Measurements from ENCODE around the gene NPB.

NPB gene

DNA sequence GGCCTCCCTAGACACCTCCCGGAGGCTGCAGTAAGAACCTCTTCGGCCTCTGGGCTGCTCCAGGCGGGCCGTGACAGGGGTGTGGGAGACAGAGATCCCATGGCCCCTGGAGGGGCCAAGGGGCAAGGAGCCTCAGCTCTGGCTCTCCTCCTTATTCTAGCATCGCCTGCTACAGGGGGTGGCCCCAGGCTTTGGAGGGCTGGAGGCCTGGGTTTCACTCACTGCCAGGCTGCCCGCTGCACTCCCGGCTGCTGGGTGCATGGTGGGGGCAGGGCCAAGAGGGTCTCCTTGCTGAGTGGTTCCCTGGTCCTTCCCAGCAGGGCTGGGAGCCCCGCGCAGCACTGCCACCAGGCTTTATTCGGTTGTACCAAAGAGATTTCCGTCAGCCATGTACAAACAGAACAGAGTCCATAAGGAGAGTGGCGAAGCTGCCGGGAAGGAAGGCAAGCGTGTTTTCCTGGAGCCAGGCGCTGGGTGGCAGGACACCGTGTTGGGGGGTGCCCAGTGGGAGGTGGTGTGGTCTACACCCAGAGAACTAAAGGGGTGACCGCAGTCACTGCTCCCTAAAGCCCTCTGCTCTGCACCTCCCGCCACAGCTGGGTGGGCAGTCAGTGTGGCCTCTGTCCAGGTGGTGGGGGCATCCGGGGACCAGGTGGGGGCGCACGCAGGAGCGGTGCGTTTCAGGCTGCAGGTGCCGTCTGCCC lies 2.0 kb downstream of the NPB start:
- no peak for TF ChIP-seq CTCF (IDR thresholded peaks at IDR 0.05)
- H3K27me3 ChIP-seq: peaks cover 34% of the 10 kb centered on the region
- H3K4me3 ChIP-seq (ENCODE audit: low read depth in 1 of 2, low read length in 1 of 2): no peak overlapping the region
- H3K4me1 ChIP-seq (ENCODE audit: control insufficient read depth in 1 of 2, insufficient read depth in 1 of 2, low read depth in 1 of 2, low read length in 1 of 2): peaks cover 1 to 10% of the 10 kb centered on the region in 2 experiments
- no peaks in the 10 kb centered on the region for H3K9me3 ChIP-seq
- no peak overlapping the region for H3K27ac ChIP-seq
- peaks cover 29% of the 10 kb centered on the region for H3K36me3 ChIP-seq

- peaks cover 21% of the 10 kb centered on the region for H3K36me3 ChIP-seq
- H3K27ac ChIP-seq: no peak overlapping the region
- H3K9me3 ChIP-seq: no peaks in the 10 kb centered on the region
- peaks cover 34% of the 10 kb centered on the region for H3K27me3 ChIP-seq
- no peak overlapping the region for H3K4me3 ChIP-seq (ENCODE audit: low read depth in 1 of 2, low read length in 1 of 2)
- TF ChIP-seq CTCF (IDR thresholded peaks at IDR 0.05): no peak
- H3K4me1 ChIP-seq (ENCODE audit: control insufficient read depth in 1 of 2, insufficient read depth in 1 of 2, low read depth in 1 of 2, low read length in 1 of 2): peaks cover 9 to 11% of the 10 kb centered on the region in 2 experiments
Observed at GRCh38 chr17:81904600-81905423, 2.8 kb downstream of the NPB start.

GRCh38 chr17:81905424-81905875 lies 3.4 kb downstream of the NPB start:
- H3K9me3 ChIP-seq: no peaks in the 10 kb centered on the region
- H3K36me3 ChIP-seq: peaks cover 15% of the 10 kb centered on the region
- no peak overlapping the region for H3K4me3 ChIP-seq (ENCODE audit: low read depth in 1 of 2, low read length in 1 of 2)
- H3K4me1 ChIP-seq (ENCODE audit: control insufficient read depth in 1 of 2, insufficient read depth in 1 of 2, low read depth in 1 of 2, low read length in 1 of 2): peaks cover 15 to 17% of the 10 kb centered on the region in 2 experiments
- H3K27ac ChIP-seq: no peak overlapping the region
- no peak for TF ChIP-seq CTCF (IDR thresholded peaks at IDR 0.05)
- peaks cover 38% of the 10 kb centered on the region for H3K27me3 ChIP-seq

GRCh38 chr17:81905993-81906392 lies 4.0 kb downstream of the NPB start:
- Histone ChIP-seq H3K4me1 (ENCODE audit: control insufficient read depth in 1 of 2, insufficient read depth in 1 of 2, low read depth in 1 of 2, low read length in 1 of 2) (peaks cover 20 to 21% of the 10 kb centered on the region in 2 experiments), H3K27ac (no peak overlapping the region), H3K9me3 (no peaks in the 10 kb centered on the region), H3K27me3 (peaks cover 34% of the 10 kb centered on the region), H3K4me3 (ENCODE audit: low read depth in 1 of 2, low read length in 1 of 2) (no peak overlapping the region), H3K36me3 (peaks cover 11% of the 10 kb centered on the region)
- no peak for TF ChIP-seq CTCF (IDR thresholded peaks at IDR 0.05)

DNA sequence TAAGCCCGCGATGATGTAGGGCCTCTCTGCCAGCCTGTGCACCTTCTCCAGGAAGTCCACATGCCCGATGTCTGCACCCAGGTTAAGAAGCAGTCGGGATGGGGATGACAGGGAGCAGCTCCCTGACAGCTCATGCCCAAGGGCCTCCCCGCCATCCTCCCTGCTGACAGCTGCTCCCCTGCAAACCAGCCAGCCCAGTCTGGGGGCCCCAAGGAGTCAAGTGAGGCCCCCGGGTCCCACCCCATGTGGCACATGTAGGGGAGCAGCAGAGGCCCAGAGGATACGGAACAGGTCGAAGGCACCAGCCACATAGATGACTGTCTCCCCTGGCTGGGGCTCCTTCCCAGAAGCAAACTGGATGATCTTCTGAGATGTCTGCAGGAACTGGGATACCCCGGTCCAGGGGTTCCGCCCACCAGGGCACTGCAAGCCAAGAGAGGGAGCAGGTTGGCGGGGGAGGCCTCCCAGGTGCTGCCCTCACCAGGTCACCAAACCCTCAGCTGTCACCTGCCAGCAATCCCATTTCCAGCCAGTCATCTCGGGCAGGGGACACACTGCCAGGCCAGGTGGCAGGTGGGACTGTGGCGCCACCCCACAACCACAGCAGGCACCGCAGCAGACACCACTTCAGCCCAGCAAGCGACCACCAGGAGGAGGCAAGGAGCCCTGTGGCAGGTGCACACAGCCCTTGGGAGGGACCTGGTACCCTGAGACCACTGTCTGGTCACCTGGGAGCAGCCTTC lies 4.6 kb downstream of the NPB start:
- peaks cover 27% of the 10 kb centered on the region for H3K27me3 ChIP-seq
- no peaks in the 10 kb centered on the region for H3K9me3 ChIP-seq
- no peak overlapping the region for H3K4me3 ChIP-seq (ENCODE audit: low read depth in 1 of 2, low read length in 1 of 2)
- TF ChIP-seq CTCF (IDR thresholded peaks at IDR 0.05): no peak
- no peak overlapping the region for H3K27ac ChIP-seq
- peaks cover 11% of the 10 kb centered on the region for H3K36me3 ChIP-seq
- peaks cover 22 to 24% of the 10 kb centered on the region in 2 experiments for H3K4me1 ChIP-seq (ENCODE audit: control insufficient read depth in 1 of 2, insufficient read depth in 1 of 2, low read depth in 1 of 2, low read length in 1 of 2)

All from neutrophil (primary cell).